SH-SY5Y (cell line): ENCODE results near the gene CNGB1.

Source experiments
- GATA2 ChIP-seq: IDR thresholded peaks from 2 replicates; pipeline ENCODE4 v1.6.1; 2011; ENCODE audit warnings: mild to moderate bottlenecking, low read depth, low read length
- GATA3 ChIP-seq: IDR thresholded peaks from 2 replicates; pipeline ENCODE4 v1.6.1; 2011; ENCODE audit warnings: low read depth, mild to moderate bottlenecking, low read length, moderate library complexity

- TF ChIP-seq GATA2 (no peak), GATA3 (no peak)
Observed at GRCh38 chr16:57937861-57938260, 33.1 kb downstream of the CNGB1 start.
